Keratinocyte (primary cell): Measurements from ENCODE around the gene USP17L20. TPM values are rescaled to one million over a fixed set of nuclear protein-coding genes. Genes with fewer than 3 reads are reported as not detected.
"Not testable (repeated sequence)": the region's sequence is repeated elsewhere in the genome, so short reads cannot be mapped to it uniquely, and the experiment has no call there.

Source experiments
- DNase-seq: peaks from one replicate; pipeline ENCODE4 v3.0.0-alpha.2; 2011; ENCODE audit warnings: low read depth, missing footprints, low spot score
- FAIRE-seq: peaks from 2 replicates; lab custom pipeline; 2011; peaks lifted over from hg19 to GRCh38; lab: Jason Lieb, UNC
- H2AFZ ChIP-seq: 2 replicates; pipeline ENCODE4 v1.6.0; 2012; ENCODE audit warnings: low read length, control low read depth, inconsistent platforms; ENCODE audit not compliant: control insufficient read depth
- H3K27ac ChIP-seq: 2 replicates; pipeline ENCODE4 v1.5.1; 2011; ENCODE audit warnings: low read length; ENCODE audit not compliant: control insufficient read depth, insufficient read depth
- H3K27me3 ChIP-seq: 3 replicates; pipeline ENCODE4 v1.6.0; 2011; ENCODE audit warnings: low read length; ENCODE audit not compliant: control insufficient read depth, insufficient read depth; ENCODE audit errors: extremely low read depth
- H3K36me3 ChIP-seq, 2 experiments: 2 replicates in 1 of 2; 3 replicates in 1 of 2; pipeline ENCODE4 v1.5.1; 2011; ENCODE audit warnings: low read length in 2 of 2, mild to moderate bottlenecking in 1 of 2; ENCODE audit not compliant: control insufficient read depth in 2 of 2, insufficient read depth in 2 of 2; ENCODE audit errors: extremely low read depth in 1 of 2
- H3K4me1 ChIP-seq: 3 replicates; pipeline ENCODE4 v1.5.1; 2011; ENCODE audit warnings: low read length; ENCODE audit not compliant: control insufficient read depth, insufficient read depth; ENCODE audit errors: extremely low read depth
- H3K4me2 ChIP-seq: 3 replicates; pipeline ENCODE4 v1.6.0; 2011; ENCODE audit warnings: low read depth, low read length; ENCODE audit not compliant: control insufficient read depth, insufficient read depth; ENCODE audit errors: extremely low read depth
- H3K4me3 ChIP-seq, 3 experiments: fragments of 200-600 bp in 1 of 3; sonication (generic) in 1 of 3; 2 replicates in 2 of 3; 3 replicates in 1 of 3; pipeline ENCODE4 v1.5.1; 2011 to 2016; ENCODE audit warnings: low read length in 3 of 3, mild to moderate bottlenecking in 3 of 3, control low read depth in 2 of 3, inconsistent platforms in 1 of 3, low read depth in 1 of 3, mixed read lengths in 1 of 3, mixed run types in 1 of 3, moderate library complexity in 1 of 3; ENCODE audit not compliant: control insufficient read depth in 2 of 3, insufficient read depth in 2 of 3; ENCODE audit errors: extremely low read depth in 1 of 3
- H3K79me2 ChIP-seq: 2 replicates; pipeline ENCODE4 v1.6.0; 2012; ENCODE audit warnings: low read length; ENCODE audit not compliant: control insufficient read depth, insufficient read depth
- H3K9ac ChIP-seq: 3 replicates; pipeline ENCODE4 v1.6.0; 2011; ENCODE audit warnings: low read length; ENCODE audit not compliant: control insufficient read depth, insufficient read depth; ENCODE audit errors: extremely low read depth
- H3K9me1 ChIP-seq: 3 replicates; pipeline ENCODE4 v1.6.0; 2011; ENCODE audit warnings: low read length; ENCODE audit not compliant: control insufficient read depth, insufficient read depth; ENCODE audit errors: extremely low read depth
- H3K9me3 ChIP-seq: 2 replicates; pipeline ENCODE4 v1.5.1; 2012; ENCODE audit warnings: low read depth, low read length; ENCODE audit not compliant: control insufficient read depth
- H4K20me1 ChIP-seq: 3 replicates; pipeline ENCODE4 v1.6.0; 2011; ENCODE audit warnings: low read length; ENCODE audit not compliant: control insufficient read depth, insufficient read depth; ENCODE audit errors: extremely low read depth
- dilution Hi-C: fragments of 300-500 bp; cut with MboI; formaldehyde crosslinking; loops from one replicate; pipeline ENCODE4 v1.7.0; 2020; ENCODE audit warnings: low sequenced_read_pairs; ENCODE audit not compliant: extremely low pct_ligation_motif_present
- polyA plus RNA-seq, 5 experiments: library from polyadenylated mRNA; depleted of rRNA in 3 of 5; stranded (reverse) in 3 of 5; stranded (forward) in 1 of 5; unstranded in 1 of 5; fragments of >200 nt; gene quantifications; 1 replicate in 1 of 5; 2 replicates in 3 of 5; 3 replicates in 1 of 5; pipeline versions ENCODE4 v1.2.1 to v1.2.3, GENCODE V29; 2011 to 2012; ENCODE audit warnings: missing spikeins in 2 of 5, low read depth in 1 of 5, low replicate concordance in 1 of 5

USP17L20 gene
- polyA plus RNA-seq, 1 donor (not counting 4 experiments of a cell fraction or from before 2014, with no cell fraction given), result not detected

DNA sequence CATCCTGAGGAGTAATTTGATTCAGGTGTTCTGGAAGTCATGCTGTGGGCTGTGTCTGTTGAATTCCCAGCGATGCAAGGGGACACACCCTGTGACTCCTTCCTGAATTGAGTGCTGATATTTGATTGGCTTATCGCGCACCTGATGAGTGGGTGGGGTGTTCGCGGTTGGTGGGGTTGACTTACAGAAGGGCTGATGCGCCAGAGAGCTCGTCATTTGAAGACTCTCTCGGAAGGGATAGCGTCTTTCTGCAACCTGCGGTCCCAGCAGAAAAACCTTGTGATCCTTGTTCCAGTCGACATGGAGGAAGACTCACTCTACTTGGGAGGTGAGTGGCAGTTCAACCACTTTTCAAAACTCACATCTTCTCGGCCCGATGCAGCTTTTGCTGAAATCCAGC lies 38.1 kb upstream of the USP17L20 start, which contains the start of gene USP17L12:
Gene USP17L12, plus strand, starts transcription at position 301 of the 400 bp plus-strand sequence. Its CDS starts 0 bp downstream, at position 301.
- H3K9me3 ChIP-seq, H3K9me1 ChIP-seq, H2AFZ ChIP-seq, H3K27me3 ChIP-seq, H3K79me2 ChIP-seq, H3K4me3 ChIP-seq, DNase-seq, H4K20me1 ChIP-seq, FAIRE-seq, dilution Hi-C loops, H3K4me2 ChIP-seq, H3K27ac ChIP-seq, H3K4me1 ChIP-seq, H3K36me3 ChIP-seq, H3K9ac ChIP-seq: not testable (repeated sequence)

DNA sequence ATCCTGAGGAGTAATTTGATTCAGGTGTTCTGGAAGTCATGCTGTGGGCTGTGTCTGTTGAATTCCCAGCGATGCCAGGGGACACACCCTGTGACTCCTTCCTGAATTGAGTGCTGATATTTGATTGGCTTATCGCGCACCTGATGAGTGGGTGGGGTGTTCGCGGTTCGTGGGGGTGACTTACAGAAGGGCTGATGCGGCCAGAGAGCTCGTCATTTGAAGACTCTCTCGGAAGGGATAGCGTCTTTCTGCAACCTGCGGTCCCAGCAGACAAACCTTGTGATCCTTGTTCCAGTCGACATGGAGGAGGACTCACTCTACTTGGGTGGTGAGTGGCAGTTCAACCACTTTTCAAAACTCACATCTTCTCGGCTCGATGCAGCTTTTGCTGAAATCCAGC lies 33.3 kb upstream of the USP17L20 start, which contains the start of gene USP17L13:
Gene USP17L13, plus strand, starts transcription at position 301 of the 400 bp plus-strand sequence. Its CDS starts 0 bp downstream, at position 301.
- H3K27me3 ChIP-seq, dilution Hi-C loops: not testable (repeated sequence)

DNA sequence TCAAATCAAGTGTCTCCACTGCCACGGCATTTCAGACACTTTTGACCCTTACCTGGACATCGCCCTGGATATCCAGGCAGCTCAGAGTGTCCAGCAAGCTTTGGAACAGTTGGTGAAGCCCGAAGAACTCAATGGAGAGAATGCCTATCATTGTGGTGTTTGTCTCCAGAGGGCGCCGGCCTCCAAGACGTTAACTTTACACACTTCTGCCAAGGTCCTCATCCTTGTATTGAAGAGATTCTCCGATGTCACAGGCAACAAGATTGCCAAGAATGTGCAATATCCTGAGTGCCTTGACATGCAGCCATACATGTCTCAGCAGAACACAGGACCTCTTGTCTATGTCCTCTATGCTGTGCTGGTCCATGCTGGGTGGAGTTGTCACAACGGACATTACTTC lies 27.7 kb upstream of the USP17L20 start:
- H3K27ac ChIP-seq, dilution Hi-C loops, H3K9ac ChIP-seq, H3K9me3 ChIP-seq, H3K4me2 ChIP-seq, H2AFZ ChIP-seq, DNase-seq, H3K79me2 ChIP-seq, H3K4me1 ChIP-seq, H4K20me1 ChIP-seq, H3K36me3 ChIP-seq, FAIRE-seq, H3K27me3 ChIP-seq, H3K4me3 ChIP-seq, H3K9me1 ChIP-seq: not testable (repeated sequence)

More for the DNA sequence above, 33.3 kb upstream of the USP17L20 start, which contains the start of gene USP17L13:
- H3K9me3 ChIP-seq, H3K4me2 ChIP-seq, H2AFZ ChIP-seq, H3K9ac ChIP-seq, FAIRE-seq, H4K20me1 ChIP-seq, H3K4me1 ChIP-seq, DNase-seq, H3K79me2 ChIP-seq, H3K4me3 ChIP-seq, H3K9me1 ChIP-seq, H3K36me3 ChIP-seq, H3K27ac ChIP-seq: not testable (repeated sequence)

DNA sequence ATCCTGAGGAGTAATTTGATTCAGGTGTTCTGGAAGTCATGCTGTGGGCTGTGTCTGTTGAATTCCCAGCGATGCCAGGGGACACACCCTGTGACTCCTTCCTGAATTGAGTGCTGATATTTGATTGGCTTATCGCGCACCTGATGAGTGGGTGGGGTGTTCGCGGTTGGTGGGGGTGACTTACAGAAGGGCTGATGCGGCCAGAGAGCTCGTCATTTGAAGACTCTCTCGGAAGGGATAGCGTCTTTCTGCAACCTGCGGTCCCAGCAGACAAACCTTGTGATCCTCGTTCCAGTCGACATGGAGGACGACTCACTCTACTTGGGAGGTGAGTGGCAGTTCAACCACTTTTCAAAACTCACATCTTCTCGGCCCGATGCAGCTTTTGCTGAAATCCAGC lies 23.8 kb upstream of the USP17L20 start, which contains the start of gene USP17L15:
Gene USP17L15, plus strand, starts transcription at position 301 of the 400 bp plus-strand sequence. Its CDS starts 0 bp downstream, at position 301.
- dilution Hi-C loops, H3K9me3 ChIP-seq, H3K27ac ChIP-seq, H3K9me1 ChIP-seq, H3K4me2 ChIP-seq, H4K20me1 ChIP-seq, H3K9ac ChIP-seq, H3K27me3 ChIP-seq, FAIRE-seq, H3K4me3 ChIP-seq, H2AFZ ChIP-seq, H3K36me3 ChIP-seq, H3K4me1 ChIP-seq, H3K79me2 ChIP-seq, DNase-seq: not testable (repeated sequence)

DNA sequence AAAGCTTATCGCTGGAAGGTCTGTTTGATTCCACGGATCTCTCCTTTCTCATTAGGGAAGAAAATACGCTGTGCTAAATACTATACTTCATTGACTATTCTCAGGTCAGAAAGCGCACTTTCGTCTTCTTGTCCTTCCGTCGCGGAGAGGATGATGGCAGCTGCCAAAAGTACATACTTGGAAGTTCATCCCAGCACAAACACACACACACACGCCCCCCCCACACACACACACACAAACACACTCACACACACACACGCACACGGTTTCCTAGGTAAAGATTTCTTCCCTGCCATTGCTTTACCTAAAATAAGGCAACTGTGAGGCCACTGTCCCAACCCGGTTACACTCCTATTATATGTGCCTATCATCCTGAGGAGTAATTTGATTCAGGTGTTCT lies 19.5 kb upstream of the USP17L20 start:
- H3K4me1 ChIP-seq, dilution Hi-C loops, H3K79me2 ChIP-seq, H3K9me3 ChIP-seq, H2AFZ ChIP-seq, H3K9ac ChIP-seq, H3K9me1 ChIP-seq, DNase-seq, H3K36me3 ChIP-seq, H3K27me3 ChIP-seq, H4K20me1 ChIP-seq, H3K27ac ChIP-seq, FAIRE-seq, H3K4me3 ChIP-seq, H3K4me2 ChIP-seq: not testable (repeated sequence)
